OCI-LY3 (cell line): Measurements from ENCODE around the gene RBM19.

Experiments
- CTCF ChIP-seq: fragments of 200-600, 300-600 bp; sonication (generic); IDR thresholded peaks from 2 replicates; pipeline ENCODE4 v1.5.1; 2014; ENCODE audit warnings: antibody characterized with exemption, low read length, low read depth
- EZH2phosphoT487 ChIP-seq: fragments of 200-600 bp; shearing (Covaris generic); IDR thresholded peaks from 2 replicates; pipeline ENCODE4 v1.6.1; 2018; ENCODE audit warnings: antibody characterized with exemption, mixed run types, low read depth

- TF ChIP-seq EZH2phosphoT487 (no peak), CTCF (no peak)
Observed at GRCh38 chr12:113933201-113933786, 32.8 kb downstream of the RBM19 start.
